ENCODE data around the gene CENPQ. TPM values are rescaled to one million over a fixed set of nuclear protein-coding genes. Genes with fewer than 3 reads are reported as not detected.
"Not testable (repeated sequence)": the region's sequence is repeated elsewhere in the genome, so short reads cannot be mapped to it uniquely, and the experiment has no call there.

The CENPQ gene
- total RNA-seq, 1 donor = 5.1 TPM

- H3K4me3 ChIP-seq (ENCODE audit: insufficient read depth, low read length) = no peak overlapping the region
- no peak for TF ChIP-seq CTCF (IDR thresholded peaks at IDR 0.05; ENCODE audit: extremely low read depth, low read depth, low read length)
- no peaks in the 10 kb centered on the region for H3K27me3 ChIP-seq (ENCODE audit: insufficient read depth, low read length)
- H4K20me1 ChIP-seq (ENCODE audit: insufficient read depth, low read length) = no peaks in the 10 kb centered on the region
- no peak overlapping the region for H3K4me2 ChIP-seq (ENCODE audit: insufficient read depth, low read length)
- no peak overlapping the region for H3K27ac ChIP-seq (ENCODE audit: low read depth, low read length)
- H3K9me3 ChIP-seq (ENCODE audit: low read depth, low read length) = no peaks in the 10 kb centered on the region
- no peak for DNase-seq (ENCODE audit: insufficient read length, low spot score, missing footprints)
- peaks cover 14% of the 10 kb centered on the region for H3K4me1 ChIP-seq (ENCODE audit: insufficient read depth, low read length)
- peaks cover 72% of the 10 kb centered on the region for H3K79me2 ChIP-seq (ENCODE audit: insufficient read depth, low read length)
- H3K36me3 ChIP-seq (ENCODE audit: insufficient read depth, low read length) = no peaks in the 10 kb centered on the region
- no peak overlapping the region for H2AFZ ChIP-seq (ENCODE audit: low read length)
These were observed 1.5 kb downstream of the CENPQ start for GRCh38 chr6:49464691-49465090.

GRCh38 chr6:49468042-49468441 lies 4.9 kb downstream of the CENPQ start:
- Histone ChIP-seq H3K4me3 (ENCODE audit: insufficient read depth, low read length) (no peak overlapping the region), H3K27me3 (ENCODE audit: insufficient read depth, low read length) (no peaks in the 10 kb centered on the region), H3K4me1 (ENCODE audit: insufficient read depth, low read length) (peaks cover 7% of the 10 kb centered on the region), H3K27ac (ENCODE audit: low read depth, low read length) (no peak overlapping the region), H3K9me3 (ENCODE audit: low read depth, low read length) (no peaks in the 10 kb centered on the region), H4K20me1 (ENCODE audit: insufficient read depth, low read length) (no peaks in the 10 kb centered on the region), H3K79me2 (ENCODE audit: insufficient read depth, low read length) (peaks cover 39% of the 10 kb centered on the region), H3K36me3 (ENCODE audit: insufficient read depth, low read length) (no peaks in the 10 kb centered on the region), H2AFZ (ENCODE audit: low read length) (no peak overlapping the region), H3K4me2 (ENCODE audit: insufficient read depth, low read length) (no peak overlapping the region)
- no peak for DNase-seq (ENCODE audit: insufficient read length, low spot score, missing footprints)
- TF ChIP-seq CTCF (IDR thresholded peaks at IDR 0.05; ENCODE audit: extremely low read depth, low read depth, low read length) = no peak

- H3K4me3 ChIP-seq (ENCODE audit: insufficient read depth, low read length); H3K27me3 ChIP-seq (ENCODE audit: insufficient read depth, low read length); H3K9me3 ChIP-seq (ENCODE audit: low read depth, low read length); H3K36me3 ChIP-seq (ENCODE audit: insufficient read depth, low read length); DNase-seq (ENCODE audit: insufficient read length, low spot score, missing footprints); H2AFZ ChIP-seq (ENCODE audit: low read length); H4K20me1 ChIP-seq (ENCODE audit: insufficient read depth, low read length); H3K4me2 ChIP-seq (ENCODE audit: insufficient read depth, low read length); H3K79me2 ChIP-seq (ENCODE audit: insufficient read depth, low read length); H3K4me1 ChIP-seq (ENCODE audit: insufficient read depth, low read length); H3K27ac ChIP-seq (ENCODE audit: low read depth, low read length): not testable (repeated sequence)
These were observed 13.4 kb downstream of the CENPQ start for GRCh38 chr6:49476564-49476963.

- Histone ChIP-seq H3K36me3 (ENCODE audit: insufficient read depth, low read length) (no peaks in the 10 kb centered on the region), H3K27me3 (ENCODE audit: insufficient read depth, low read length) (no peaks in the 10 kb centered on the region), H3K27ac (ENCODE audit: low read depth, low read length) (no peak overlapping the region), H3K4me3 (ENCODE audit: insufficient read depth, low read length) (no peak overlapping the region), H3K4me2 (ENCODE audit: insufficient read depth, low read length) (no peak overlapping the region), H2AFZ (ENCODE audit: low read length) (no peak overlapping the region), H3K4me1 (ENCODE audit: insufficient read depth, low read length) (no peaks in the 10 kb centered on the region), H3K9me3 (ENCODE audit: low read depth, low read length) (no peaks in the 10 kb centered on the region), H4K20me1 (ENCODE audit: insufficient read depth, low read length) (no peaks in the 10 kb centered on the region), H3K79me2 (ENCODE audit: insufficient read depth, low read length) (no peaks in the 10 kb centered on the region)
- no peak for DNase-seq (ENCODE audit: insufficient read length, low spot score, missing footprints)
- TF ChIP-seq CTCF (IDR thresholded peaks at IDR 0.05; ENCODE audit: extremely low read depth, low read depth, low read length) = no peak
These were observed 16.3 kb downstream of the CENPQ start for GRCh38 chr6:49479308-49479970.

GRCh38 chr6:49481846-49482245 lies 18.7 kb downstream of the CENPQ start:
- not testable (repeated sequence) for H3K27me3 ChIP-seq (ENCODE audit: insufficient read depth, low read length); H3K4me3 ChIP-seq (ENCODE audit: insufficient read depth, low read length); H3K79me2 ChIP-seq (ENCODE audit: insufficient read depth, low read length); DNase-seq (ENCODE audit: insufficient read length, low spot score, missing footprints); H3K27ac ChIP-seq (ENCODE audit: low read depth, low read length); H2AFZ ChIP-seq (ENCODE audit: low read length); H3K4me2 ChIP-seq (ENCODE audit: insufficient read depth, low read length); H4K20me1 ChIP-seq (ENCODE audit: insufficient read depth, low read length); H3K9me3 ChIP-seq (ENCODE audit: low read depth, low read length); H3K4me1 ChIP-seq (ENCODE audit: insufficient read depth, low read length); H3K36me3 ChIP-seq (ENCODE audit: insufficient read depth, low read length)

- H3K27me3 ChIP-seq (ENCODE audit: insufficient read depth, low read length); H3K27ac ChIP-seq (ENCODE audit: low read depth, low read length); H3K4me3 ChIP-seq (ENCODE audit: insufficient read depth, low read length); H3K4me1 ChIP-seq (ENCODE audit: insufficient read depth, low read length); H3K9me3 ChIP-seq (ENCODE audit: low read depth, low read length); H4K20me1 ChIP-seq (ENCODE audit: insufficient read depth, low read length); H3K36me3 ChIP-seq (ENCODE audit: insufficient read depth, low read length); DNase-seq (ENCODE audit: insufficient read length, low spot score, missing footprints); H3K79me2 ChIP-seq (ENCODE audit: insufficient read depth, low read length); H3K4me2 ChIP-seq (ENCODE audit: insufficient read depth, low read length); H2AFZ ChIP-seq (ENCODE audit: low read length): not testable (repeated sequence)
These were observed 20.2 kb downstream of the CENPQ start for GRCh38 chr6:49483380-49483779.
